Endothelial cell of hepatic sinusoid (primary cell): Measurements from ENCODE around the gene COA8.

Experiments
- in situ Hi-C: cut with HindIII; loops from 2 replicates; pipeline ENCODE4 v1.10.0; 2017; ENCODE audit warnings: low sequenced_read_pairs

The COA8 gene

DNA sequence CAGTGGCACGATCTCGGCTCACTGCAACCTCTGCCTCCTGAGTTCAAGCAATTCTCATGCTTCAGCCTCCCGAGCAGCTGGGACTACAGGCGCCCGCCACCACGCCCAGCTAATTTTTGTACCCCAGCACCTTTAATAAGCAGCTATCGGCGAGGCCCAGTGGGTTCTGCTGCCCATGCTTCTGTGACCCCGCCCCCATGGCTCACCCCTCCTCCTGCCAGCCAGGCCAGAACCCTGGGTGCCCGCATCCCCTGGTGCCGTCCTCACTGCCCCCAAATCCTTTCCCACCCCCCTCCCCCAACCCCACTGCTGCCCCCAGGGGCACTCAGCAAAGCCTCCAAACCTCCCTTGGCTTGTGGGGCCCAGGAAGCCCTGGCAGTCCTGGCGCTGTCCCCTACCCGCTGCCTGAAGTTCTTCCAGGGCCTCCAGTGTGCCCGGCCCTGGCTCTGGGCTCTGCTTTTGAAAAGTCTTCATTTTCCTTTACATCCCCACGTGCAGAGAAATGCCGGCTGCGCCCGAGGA lies 14.8 kb upstream of the COA8 start:
- in situ Hi-C loops: no loop called here

DNA sequence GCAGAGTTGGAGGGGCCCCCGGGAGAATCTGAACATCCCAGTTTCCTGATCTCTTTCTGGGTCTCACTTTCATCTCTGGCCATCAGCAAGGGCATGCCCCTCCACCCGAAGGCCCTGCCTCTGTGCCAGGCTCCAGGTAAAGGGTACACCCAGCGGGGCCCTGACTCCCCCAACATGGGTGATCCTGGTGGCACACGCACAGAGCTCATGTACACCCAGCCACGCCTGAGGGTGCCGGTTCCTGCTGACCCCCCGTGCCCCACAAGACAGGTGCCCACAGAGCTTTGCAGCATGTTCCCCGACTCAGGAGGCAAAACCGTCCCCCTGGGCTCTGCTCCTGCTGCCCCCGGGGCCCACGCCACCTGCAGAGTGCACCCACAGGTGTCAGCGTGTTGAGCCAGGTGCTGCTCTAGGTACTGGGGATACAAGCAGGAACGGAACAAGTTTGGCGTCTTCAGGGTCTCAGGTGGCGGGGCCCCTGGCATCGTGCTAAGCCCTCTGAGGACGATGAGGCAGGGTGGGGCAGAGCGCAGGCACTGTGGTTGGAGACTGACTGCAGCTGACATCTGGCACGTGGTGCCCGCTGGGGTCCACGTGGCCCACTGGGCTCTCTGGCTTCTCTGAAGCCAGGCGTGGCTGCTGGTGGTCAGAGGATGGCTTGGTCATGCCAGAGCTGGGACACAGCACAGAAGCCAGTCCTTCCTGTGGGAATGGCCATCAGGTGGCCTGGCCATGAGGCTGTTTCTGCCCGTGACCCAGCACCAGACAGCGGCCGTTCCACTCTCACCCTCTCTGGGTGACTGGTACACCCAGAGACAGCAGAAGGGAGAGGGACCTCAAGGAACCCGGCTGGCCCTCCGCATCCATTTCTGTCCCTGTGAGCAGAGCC lies 14.1 kb upstream of the COA8 start:
- in situ Hi-C loops: no loop called here

DNA sequence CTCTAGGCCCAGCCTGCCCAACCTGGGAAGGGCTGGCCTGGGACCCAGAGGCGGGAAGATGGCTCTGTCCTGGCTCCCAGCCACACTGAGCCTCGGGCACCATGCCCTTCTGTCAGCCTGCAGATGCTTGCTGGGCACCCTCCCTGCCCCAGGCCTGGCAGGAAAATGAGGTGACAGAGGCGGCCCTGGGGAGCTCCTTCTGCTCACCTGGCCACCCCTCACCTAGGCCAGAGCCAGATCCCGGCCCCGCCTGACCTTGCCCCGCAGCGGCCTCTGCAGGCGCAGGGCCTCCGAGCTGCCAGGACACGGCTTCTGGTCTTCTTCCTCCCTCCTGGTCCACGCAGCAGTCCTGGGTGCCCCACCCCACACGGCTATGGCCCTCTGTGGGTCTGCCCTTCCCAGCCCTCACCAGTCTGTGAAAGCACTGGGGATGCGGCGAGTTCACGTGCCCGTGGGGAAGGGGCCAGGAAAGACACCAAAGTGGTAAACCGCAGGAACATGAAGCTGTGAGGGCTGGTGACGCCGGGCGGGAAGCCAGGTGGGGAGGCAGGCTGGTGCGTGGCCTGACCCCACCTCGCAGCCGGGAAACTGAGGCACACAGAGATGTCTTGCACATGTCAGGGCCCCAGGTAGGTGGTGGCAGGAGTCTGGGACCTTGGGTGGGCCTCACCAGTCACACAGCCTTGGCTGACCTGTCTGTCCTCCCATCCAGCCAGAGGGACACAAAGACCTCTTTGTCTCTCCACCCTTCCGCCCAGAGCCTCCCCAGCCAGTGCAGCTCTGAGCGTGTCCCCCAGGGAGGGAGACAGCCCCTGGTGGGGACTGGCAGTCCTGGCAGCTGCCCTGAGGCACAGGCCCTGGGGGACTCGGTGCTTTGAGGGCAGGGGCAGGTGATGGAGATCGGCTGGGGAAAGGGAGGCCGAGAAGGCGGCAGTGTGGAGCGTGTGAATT lies 13.1 kb upstream of the COA8 start:
- in situ Hi-C loops: loop anchor here (5.0 kb wide), 1 partner anchor 37 kb away; no protein-coding TSS in a partner anchor

DNA sequence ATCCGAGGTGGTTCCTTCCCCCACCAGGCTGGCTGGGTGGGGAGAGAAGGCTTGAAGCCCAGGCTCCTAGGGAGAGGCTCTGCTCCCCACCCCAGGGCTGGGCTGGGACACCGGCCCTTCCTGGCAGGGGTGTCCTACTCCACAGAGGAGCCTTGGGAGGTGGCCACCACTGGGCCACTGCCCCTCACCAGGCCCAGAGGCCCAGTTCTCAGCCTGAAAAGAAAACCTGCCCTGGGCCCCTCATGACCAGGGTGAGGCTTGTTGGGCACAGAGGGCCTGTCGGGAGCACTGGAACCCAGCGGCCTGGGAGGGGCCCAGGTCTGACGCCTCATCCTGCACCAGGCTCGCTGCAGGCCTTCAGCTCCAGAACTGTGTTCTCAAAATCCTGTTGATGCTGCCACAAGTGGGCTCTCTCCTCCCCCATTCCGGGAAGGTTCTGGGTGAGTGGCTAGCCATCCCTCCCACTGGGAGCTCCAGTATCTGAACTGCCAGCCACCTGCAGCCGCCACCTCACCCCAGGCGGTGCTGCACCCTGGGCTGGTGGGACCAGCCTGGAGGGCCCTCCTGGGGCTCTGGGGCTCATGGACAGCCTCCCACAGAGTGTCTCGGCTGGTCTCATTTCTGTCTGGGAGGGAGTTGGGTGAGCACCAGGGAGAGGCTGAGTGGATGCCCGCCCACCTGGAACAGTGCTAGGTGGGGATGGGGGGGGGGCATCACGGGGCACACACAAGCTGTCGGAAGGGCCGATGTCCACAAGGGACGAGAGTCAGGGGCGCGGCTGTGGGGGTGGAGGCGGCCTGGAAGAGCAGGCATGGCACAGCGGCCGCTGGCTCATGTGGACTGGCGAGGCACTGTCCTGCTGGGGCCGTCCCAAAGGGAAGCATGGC lies 12.1 kb upstream of the COA8 start:
- in situ Hi-C loops: loop anchor here (5.0 kb wide), 1 partner anchor 38 kb away; no protein-coding TSS in a partner anchor

DNA sequence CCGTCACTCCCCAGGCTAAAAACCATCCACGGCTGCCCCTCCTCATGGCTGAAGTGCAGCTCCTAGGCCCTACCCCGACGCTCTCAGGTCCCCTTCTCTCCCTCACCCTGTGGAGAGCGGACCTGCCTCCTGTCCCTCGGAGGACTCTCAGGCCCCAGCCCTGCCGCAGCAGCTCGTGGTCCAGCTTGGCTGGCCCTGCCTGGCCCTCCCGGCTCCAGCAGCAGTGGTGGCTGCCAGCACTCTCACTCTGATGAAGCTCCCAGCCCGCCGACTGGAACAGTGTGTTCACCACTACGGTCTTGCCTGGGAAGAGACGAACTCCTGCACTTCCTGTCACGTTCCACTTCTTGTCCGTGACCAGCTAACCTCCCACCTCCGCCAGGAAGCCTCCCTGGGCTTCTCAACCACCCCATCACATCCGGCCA lies 11.4 kb upstream of the COA8 start:
- in situ Hi-C loops: loop anchor here (5.0 kb wide), 1 partner anchor 39 kb away; no protein-coding TSS in a partner anchor

DNA sequence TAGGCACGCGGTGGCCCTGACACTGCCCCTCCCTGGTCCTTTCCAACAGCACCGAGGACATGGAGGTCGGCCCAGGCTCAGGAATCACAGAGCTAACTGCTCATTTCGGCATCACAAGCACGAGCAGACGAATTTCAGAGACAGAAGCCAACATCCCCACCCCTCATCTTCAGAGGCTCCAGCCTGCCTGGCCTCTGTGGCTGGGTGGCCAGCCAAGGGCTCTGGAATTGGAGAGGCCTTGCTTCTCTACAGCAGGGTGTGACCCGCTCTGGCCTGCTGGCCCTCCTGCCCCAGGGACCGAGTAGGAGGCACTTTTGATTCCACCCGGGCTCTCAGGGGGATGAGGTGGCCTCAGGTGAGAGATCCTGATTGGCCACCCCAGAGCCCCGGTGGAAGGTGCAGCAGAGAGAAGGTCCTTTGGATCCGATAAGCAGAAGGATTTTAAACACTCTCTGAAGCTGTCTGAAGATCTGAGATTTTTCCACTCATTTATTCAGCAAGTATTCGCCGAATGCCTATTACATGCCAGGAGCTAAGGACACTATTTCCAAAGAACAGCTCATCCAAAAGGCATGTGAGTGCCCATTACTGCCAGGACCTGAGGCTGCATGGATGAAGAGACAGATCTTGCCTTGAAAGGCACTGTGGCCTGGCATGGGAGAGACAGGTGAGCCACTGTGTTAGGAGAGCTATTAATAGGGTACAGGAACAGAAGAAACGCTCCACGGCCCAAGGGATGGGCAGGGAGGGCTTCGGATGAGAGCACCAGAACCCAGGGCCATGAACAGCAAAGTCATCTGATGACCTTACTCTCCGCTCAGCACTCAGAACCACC lies 10.5 kb upstream of the COA8 start:
- in situ Hi-C loops: loop anchor here (5.0 kb wide), 1 partner anchor 40 kb away; no protein-coding TSS in a partner anchor

DNA sequence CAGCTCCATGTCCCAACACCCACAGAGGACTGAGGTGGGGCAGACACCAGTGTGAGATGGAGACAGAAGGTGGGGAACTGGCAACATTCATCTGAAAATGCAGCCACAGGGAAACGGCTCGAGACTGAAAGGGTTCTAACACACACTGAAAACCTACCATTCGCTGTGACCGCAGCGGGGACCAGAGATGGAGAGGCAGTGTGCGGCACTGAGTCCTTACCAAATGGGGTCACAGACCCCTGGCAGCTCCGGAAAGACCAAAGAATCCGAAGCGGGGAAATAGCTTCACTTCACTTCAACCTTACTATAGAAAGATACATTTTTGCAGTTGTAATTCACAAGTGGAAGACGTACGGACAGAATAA lies 9.9 kb upstream of the COA8 start:
- in situ Hi-C loops: loop anchor here (5.0 kb wide), 1 partner anchor 41 kb away; no protein-coding TSS in a partner anchor

DNA sequence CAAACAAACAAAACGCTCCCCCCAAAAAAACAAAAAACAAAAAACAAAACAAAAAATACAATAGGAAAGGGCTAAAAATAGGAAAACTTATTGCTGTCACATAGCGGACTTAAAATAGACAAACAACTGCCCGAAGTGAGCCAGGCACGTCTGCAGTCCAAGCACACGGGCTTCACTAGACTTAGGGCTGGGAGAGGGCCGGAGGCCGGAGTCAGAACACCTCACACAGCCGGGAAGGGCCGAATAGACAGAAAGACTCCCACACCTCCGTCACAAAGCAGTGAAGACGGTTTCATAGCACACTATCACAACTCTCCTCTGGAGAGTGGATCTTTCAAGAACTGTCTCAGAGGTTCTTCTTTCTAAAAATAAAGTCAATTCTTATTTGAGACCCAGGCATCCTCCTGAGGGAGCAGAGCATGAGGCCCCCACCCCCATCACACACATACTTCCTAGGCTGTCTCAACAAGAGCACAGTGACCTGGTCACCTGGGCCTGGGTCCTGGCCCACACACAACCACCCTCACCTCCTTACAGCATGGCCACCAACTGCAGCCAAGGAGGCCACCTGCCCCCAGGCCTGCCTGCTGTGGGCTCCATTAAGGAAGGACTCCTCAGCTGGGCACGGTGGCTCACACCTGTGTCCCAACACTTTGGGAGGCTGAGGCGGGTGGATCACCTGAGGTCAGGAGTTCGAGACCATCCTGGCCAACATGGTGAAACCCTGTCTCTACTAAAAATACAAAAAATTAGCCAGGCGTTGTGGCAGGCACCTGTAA lies 7.0 kb upstream of the COA8 start:
- in situ Hi-C loops: no loop called here

DNA sequence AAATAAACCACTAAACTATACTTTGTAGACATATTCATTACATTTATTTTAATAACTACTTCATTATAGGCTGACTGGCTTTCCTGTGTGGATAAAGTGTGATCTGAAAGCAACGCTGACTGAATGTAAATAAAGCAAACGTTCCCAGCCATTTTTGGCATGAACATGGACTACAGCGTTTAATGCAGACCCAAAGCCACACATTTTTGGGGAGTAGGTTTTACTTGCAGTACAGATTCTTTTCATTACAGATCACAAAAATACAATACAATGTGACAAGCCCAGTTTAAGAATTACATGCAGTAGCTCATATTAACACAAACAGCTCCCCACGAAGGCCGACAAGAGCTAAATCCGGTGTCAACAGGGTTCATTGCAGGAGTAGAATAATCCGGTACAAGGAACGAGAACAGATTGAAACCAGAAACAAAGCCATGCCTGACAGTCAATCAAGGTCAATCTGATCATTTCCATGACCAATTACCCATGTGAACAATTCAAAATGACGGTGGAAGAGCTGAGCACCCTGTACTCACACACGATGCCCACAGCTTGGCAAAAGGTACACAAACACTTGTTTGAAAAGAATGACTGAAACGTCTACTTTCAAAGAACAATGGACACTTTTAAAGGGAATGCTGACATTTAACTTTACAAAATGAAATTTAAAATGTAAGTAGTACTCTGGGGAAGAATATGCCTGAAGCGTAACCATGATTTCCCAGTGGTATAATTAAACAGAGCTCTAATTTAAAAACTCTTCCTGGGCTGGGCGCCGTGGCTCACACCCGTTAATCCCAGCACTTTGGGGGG lies 5.6 kb upstream of the COA8 start:
- in situ Hi-C loops: no loop called here

DNA sequence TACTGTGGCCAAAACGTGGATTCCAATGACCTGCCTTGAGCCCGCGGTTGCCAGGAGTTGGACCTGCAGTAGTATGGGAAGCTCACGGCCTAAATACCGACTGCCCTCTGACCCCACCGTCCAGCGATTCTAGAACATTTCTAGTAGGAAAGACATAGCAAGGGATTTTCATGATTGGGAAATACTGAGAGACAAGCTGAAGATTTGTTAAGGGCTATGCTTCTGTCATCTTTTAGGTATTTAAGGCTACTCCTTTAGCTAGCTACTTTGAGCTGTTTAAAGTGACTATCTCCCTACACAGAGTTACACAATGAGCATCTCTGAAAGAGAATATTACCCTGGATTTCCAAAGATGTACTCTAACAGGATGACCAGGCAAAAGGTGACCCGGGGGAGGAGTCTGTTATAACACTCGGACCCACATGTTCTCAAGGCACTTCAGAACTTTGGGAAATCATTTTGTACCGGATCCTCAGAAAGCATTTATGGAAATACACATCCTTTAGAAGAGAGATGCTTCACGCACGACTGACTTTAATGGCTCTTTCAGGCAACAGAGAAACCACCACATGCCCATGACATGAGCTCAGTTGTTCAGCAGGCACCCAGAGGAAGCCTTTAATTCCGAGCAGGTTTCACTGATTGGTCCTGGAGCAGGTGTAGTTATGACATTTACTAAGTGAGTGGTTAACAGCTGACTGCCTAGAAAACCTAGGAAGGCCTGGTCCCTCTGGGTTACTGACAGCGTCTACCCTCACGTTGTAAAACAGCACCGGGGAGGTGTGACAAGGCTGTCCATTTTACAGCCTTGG lies 4.5 kb upstream of the COA8 start:
- in situ Hi-C loops: no loop called here

DNA sequence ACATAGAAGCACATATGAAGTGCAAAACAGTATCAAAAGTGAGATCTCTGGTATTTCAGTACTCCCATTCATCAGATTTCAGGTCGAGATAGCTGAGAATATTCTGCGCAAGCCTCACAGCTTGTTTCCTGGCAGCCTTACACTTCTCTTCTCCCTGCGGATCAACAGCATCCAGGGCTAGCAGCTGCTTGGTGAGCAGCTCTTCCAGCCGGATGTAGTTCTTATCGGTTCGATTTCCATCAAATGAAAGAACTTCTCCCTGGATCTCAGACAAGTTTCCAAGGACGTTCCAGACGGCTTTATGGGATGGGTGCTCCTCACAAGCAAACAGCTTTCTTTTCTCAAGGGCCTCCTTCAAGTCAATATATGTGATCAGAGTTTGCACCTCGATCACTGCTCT lies 3.0 kb upstream of the COA8 start:
- in situ Hi-C loops: no loop called here

DNA sequence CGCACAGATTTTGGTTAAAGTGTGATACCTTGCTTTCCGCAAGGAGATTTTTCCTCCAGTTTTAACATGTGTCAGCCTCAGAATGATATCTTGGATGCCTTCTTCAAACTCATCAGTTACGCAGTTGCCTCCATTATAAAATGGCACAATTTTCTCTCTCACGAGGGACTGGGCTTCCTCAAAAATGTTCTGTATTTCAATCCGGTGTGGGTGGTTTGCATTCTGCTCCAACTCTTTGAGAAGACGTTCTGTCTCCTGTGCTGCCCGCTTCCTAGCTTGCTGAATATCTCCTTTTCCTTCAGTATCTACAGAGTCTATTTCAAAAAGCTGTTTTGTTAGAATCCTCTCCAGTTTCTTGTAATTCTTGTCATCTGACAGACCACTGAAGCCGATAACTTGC lies 2.1 kb upstream of the COA8 start:
- in situ Hi-C loops: no loop called here

DNA sequence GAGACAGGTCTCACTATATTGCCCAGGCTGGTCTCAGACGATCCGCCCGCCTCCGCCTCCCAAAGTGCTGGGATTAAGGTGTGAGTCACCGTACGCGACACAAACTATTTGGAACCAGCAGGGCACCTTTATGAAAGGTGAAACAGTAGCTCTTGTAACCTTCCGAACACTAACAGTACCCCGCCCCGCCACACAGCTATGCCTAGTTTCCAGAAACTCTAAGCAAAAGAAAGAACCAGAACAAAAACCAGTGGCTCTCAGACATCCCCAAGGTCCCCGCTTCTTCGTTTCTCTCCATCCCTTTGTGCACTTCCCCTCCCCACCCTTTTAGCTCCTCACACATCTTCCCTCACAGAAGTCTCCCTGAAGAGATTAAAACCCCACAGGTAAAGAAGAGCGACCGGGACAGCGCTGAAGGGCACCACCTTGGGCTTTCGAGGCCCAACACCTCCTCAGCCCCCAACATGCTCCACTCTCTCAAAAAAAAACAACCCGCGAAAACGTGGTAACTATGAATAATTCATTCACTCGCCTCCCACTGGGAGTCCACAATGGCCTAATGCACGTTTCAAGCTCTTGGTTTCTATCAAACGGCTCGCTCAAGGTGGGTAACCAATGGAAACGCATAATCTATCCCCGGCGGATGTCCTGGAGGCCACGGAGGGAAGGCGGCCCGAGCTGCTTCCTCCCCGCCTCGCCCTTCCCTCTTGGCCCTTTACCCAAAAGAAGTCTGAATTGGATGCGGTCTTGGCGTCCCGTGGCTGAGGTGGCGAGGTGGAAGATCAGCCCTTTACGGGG lies 1.2 kb upstream of the COA8 start:
- in situ Hi-C loops: no loop called here

DNA sequence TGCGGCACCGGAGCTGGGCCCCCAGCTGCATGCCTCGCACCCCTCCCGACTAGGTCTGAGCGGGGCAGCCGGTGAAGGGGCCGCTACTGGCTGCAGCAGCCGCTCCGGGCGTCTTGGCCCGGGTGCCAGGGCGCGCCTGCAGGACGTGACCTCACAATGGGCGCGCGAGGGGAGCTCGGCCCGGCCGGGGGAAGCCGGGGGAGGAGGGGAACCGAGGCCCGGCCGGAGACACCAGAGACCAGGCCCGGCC lies 656 bp upstream of the COA8 start:
- in situ Hi-C loops: no loop called here

DNA sequence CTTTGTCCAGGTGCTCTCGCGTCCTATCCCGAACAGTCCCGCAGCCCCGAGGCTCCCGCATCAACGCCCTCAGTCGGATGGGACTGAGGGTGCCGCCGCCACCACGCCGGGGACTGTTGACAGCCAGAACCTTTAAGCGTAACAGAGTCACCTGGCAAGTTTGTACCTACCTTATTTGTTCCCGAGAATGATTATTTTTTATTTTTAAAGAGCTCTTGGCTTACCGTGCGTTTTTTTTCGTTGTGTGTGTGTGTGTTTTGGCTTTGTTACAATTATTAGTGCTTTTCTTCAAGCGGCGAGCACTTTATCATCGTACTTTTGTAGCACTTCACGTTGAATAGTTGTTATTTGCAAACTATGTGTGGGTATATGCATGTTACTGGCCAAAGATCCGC lies 463 bp downstream of the COA8 start:
- in situ Hi-C loops: no loop called here

DNA sequence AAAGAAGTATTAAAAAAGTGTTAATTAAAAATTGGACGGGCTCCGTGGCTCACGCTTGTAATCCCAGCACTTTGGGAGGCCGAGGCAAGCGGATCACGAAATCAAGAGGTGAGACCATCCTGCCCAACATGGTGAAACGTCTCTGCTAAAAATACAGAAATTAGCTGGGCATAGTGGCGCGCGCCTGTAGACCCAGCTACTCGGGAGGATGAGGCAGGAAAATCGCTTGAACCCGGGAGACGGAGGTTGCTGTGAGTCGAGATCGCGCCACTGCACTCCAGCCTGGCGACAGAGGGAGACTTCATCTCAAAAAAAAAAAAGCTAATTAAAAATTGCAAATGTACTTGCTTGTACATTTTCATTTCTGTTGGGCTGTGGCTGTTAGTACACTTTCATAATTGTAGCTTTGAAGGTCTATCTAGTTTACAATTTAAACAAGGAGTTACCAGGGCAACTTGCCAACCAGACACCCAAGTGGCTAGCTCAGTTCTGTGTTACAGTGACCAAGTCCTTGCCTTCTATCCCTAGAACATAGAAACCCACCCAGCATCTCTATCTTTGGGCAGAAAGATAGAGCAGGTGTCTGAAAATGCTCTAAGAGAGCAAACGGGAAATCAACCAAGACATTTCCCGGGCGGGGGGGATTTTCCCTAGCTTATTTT lies 1.2 kb downstream of the COA8 start:
- in situ Hi-C loops: no loop called here
